Amniotic epithelial cell (primary cell): ENCODE results near the gene PPIL6.
A peak's percentile ranks its signal among the peaks of the same experiment; 100 is the strongest.

Source experiments
- DNase-seq: peaks from one replicate; pipeline ENCODE4 v3.0.0-alpha.2; 2010; ENCODE audit warnings: low read depth

PPIL6 gene

GRCh38 chr6:109440331-109441068 is at the start of gene PPIL6, which contains the start of gene SMPD2:
Gene PPIL6, minus strand, starts transcription at chr6:109440628. Its CDS starts 38 bp downstream, at chr6:109440590.
Gene SMPD2, plus strand, starts transcription at chr6:109440724. Its CDS starts 398 bp downstream, at chr6:109441122.
- DNase-seq, result peak; percentile 81

DNA sequence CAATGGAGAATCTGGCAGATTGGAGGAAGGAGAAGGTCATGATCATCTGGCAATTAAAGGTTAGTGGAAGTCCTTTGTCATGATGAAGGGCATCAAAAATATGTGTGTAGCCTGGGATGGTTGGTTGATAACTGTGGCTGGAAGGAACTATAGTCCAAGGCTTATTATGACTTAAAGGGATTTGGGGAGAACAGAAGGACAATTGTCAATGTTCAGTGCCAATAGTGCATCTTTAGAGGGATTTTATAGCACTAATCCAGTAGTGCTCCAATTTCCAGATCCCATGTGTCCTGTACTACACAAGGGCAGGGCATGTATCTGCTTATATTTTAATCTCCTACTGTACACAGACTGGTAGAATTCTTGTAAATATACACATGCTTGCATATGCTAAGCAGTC is 47.6 kb upstream of the PPIL6 start:
- DNase-seq, result no peak

DNA sequence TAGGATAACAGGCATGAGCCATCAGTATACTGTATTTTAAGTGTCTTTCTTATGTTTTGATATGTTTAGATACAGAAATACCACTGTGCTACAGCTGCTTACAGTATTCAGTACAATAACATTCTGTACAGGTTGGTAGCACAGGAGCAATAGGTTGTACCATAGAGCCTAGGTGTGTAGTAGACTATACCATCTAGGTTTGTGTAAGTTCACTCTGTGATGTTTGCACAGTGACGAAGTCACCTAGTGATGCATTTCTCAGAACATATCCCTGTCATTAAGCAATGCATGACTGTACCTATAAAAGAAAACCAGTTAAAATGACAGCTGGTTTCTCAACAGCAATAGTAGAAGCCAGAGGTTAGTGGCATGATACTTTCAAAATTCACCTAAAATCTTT is 45.6 kb upstream of the PPIL6 start:
- no peak for DNase-seq

- DNase-seq, result no peak
Observed at GRCh38 chr6:109485266-109485935, 45.0 kb upstream of the PPIL6 start.

- no peak for DNase-seq
Observed at GRCh38 chr6:109484122-109484521, 43.7 kb upstream of the PPIL6 start.

DNA sequence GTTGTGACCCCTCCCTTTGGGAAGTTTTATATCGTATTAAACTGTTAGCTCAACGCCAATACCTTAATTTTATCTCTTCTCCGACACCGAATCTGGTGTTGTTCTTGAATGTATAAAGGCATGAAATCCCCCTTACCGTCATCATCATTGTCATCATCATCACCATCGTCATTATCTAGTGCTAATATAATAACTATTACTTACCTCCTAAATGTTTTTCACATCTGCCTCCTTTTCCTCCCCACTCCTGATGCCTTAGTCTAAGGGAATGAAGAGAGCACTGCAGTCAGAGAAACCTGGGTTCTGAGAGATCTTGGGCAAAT is 43.3 kb upstream of the PPIL6 start:
- DNase-seq, result no peak

DNA sequence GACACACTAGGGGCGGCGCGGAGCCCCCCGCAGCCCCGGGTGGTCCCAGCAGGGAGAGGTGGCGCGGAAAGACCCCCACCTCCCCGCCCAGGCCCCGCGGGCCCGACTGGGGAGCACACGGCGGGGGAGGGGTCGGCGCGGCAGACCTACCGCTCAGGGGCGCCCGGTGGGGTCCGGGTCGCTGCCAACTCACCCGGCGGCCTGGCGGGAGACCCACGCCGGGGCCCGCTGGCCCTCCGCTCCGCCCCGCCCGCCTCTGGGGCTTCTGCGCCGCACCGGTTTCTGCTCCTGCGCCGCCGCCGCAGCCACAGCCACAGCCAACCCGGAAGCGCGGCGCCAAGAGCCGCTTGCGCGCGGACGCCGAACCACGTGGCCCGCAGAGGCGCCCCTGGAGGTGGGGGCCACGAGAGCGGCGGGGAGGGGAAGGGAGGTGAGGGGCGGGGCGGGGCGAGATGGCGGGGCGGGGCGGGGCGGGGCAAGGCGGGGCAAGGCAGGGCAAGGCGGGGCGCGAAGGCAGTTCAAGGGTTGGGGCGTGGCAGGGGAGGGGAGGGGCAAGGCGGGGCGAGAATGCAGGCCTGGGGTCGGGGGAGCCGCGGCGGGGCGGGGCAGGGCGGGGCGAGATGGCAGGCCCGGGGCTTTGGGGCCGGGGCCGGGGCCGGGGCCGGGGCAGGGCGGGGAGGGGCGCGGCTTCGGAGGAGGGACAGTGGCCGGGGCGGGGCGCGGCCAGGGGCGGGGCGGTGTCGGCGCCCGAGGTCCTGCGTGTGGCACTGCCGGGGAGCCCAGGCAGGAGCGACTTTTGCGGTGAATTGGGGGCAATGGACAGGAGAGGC is 42.7 kb upstream of the PPIL6 start, which contains the start of gene ZBTB24:
TSS of gene ZBTB24 (minus strand) at position 315 of the 830 bp plus-strand sequence. CDS start 1,193 bp downstream, outside the sequence.
- peak; percentile 82 for DNase-seq

- DNase-seq, result no peak
Observed at GRCh38 chr6:109480993-109481480, 40.6 kb upstream of the PPIL6 start.

DNA sequence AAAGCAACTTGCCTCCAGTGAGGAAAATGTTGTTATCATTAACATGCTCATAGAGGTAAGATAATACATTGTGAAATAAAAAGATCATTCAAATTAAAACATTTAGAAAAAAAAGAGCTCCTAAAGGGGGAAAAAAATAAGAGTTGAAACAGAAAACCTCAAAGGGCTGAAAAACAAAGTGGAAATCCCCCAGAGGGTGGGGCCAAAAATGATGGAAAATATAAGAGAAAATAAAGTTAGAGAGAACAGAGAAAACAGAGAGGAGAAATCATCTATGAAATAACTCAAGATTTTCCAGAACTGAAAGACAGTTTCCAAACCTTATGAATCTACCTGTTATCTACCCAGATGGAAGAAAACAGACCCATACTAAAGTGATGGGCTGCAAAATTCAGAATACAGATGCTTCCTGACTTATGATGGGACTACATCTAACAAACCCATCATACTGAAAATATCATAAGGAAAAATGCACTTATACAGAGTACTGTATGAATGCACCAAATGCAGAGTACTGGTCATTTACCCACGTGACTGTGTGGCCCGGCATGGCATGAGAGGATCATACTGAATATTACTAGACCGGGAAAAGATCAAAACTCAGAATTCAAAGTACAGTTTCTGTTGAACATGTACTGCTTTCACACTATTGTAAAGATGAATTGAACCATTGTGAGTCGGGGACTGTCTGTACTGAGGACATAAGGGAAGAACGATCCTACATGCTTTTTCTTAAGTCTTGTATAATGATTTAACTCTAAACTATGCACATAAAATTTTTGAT is 38.6 kb upstream of the PPIL6 start:
- no peak for DNase-seq

DNA sequence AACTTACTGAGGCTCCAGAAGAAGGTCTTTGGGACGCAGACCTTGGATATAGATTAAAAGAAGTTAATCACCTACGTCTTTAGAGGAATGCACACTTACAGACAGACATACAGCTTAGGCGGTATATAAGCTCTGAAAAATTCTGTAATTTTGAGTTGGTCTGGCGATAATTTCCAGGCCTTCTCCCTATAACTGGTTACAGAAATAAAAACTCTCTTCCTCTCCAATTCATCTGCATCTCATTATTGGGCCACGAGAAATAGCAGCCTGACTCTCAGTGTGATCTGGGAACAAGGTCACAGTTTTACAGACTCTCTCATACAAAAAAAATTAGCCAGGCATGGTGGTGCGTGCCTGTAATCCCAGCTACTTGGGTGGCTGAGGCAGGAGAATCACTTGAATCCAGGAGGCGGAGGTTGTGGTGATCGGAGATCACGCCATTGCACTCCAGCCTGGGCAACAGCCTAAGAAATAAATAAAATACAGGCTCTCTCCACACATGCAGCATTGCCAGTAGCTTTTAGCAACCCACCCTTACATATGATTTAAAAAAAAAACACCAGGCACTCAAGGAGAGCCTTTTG is 37.9 kb upstream of the PPIL6 start:
- DNase-seq, result peak; percentile 15

DNA sequence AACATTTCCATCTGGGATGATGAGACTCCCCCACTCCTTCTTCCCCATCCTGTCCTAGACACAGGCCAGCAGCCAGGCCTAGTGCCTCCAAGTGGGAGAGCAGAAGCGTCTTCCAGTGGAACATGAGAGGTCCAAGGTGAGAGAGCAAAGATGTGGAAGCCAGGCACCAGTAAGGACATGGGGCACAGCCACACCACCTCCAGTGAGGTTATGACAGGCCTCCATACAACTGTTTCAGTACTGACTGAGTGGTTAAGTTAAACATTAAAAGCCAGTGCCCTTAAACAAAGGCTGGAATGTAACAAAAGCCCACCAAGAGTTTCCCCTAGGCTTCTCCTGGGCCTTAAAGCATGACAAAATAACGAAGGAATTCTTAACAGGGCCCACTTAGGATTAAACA is 37.3 kb upstream of the PPIL6 start:
- no peak for DNase-seq

- no peak for DNase-seq
Observed at GRCh38 chr6:109477184-109477583, 36.8 kb upstream of the PPIL6 start.

GRCh38 chr6:109475625-109476024 is 35.2 kb upstream of the PPIL6 start:
- no peak for DNase-seq

DNA sequence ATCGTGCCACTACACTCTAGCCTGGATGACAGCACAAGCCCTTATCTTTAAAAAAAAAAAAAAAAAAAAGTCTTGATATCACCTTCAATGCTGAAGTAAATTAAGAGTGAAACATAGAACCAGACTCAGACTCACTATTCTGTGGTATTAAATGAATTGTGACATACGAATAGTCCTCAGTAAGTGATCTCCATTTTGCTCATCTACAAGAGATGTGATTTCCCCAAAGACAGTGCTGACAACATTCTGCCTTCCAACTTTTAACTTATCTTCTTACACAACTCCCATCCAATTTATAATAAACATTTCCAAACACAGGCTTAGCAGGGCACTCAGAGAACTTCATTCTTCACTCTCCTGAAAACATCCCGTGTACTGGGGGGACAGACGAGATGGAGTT is 34.6 kb upstream of the PPIL6 start:
- DNase-seq, result peak; percentile 51

DNA sequence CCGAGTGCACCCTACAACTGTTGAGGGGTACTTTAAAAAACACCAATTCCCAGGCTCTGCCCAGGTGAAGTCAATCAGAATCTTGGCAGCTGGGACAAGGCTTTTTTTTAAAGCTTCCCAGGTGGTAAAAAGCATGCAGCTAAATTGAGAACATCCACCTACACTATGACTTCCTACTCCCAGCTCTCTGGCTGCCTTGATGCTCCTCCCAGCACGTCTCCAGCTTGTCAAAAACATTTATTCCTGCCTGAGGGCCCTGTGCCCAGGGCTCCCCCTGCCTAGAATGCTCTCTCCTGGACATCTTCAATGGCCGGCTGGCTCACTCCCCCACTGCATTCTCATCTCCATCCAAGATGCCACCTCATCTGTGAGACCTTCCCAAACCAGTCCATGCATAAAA is 32.7 kb upstream of the PPIL6 start:
- DNase-seq, result no peak

GRCh38 chr6:109472132-109472995 is 31.9 kb upstream of the PPIL6 start:
- no peak for DNase-seq

DNA sequence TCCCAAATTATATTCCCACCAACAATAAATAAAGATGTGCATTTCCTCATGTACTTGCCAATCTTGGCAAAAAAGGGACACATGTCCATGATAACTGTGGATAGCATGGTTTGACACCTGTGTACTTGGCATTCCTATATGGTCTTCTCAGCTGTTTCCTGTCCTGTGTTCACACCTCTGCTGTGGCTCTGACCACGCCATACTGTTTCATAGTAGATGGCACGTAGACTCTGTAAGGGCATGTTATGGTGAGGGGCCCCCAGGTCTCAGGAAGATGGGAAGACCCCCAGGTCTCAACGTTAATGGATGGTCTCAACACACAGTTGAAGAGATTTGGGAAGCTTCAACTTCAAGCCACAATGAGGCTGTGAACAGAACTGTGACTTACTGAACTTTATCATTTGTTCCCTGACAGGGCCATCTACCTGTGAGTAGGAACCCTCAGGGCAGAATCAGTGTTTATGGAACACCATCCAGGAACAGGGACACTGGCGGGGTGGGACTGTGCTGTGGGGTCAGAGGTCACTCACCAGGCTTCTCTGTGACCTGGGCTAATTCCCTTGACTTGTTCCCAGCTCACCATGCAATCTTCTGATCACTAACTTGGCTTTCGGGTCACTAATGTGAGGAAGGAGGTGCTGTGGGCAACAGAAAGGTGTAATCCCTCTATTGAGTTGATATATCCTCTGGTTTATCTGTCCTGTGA is 30.8 kb upstream of the PPIL6 start:
- no peak for DNase-seq

GRCh38 chr6:109469591-109470189 is 29.3 kb upstream of the PPIL6 start:
- DNase-seq, result no peak

DNA sequence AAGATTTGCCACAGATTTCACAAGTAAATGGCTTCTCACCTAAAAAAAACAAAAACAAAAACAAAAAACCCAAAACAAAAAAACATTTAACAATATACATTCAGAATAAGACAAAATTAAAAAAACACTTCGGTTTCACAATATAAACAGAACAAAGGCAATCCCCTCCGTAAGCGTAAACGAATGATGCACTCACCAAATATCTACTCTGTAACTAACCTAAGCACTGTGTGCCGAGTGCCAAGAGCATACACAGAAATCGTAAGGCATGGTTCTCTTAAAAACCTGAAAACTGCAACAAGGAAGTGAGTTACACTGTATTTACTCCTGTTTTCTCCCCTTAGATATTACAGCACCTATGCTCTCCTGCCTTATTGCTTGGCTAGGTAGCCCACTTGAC is 27.3 kb upstream of the PPIL6 start:
- no peak for DNase-seq
